Islet of Langerhans (tissue), 1 donor: ENCODE results near the gene SMAD3.

ENCODE experiments used
- FAIRE-seq: peaks from one replicate; lab custom pipeline; 2011; peaks lifted over from hg19 to GRCh38; lab: Jason Lieb, UNC

The SMAD3 gene

DNA sequence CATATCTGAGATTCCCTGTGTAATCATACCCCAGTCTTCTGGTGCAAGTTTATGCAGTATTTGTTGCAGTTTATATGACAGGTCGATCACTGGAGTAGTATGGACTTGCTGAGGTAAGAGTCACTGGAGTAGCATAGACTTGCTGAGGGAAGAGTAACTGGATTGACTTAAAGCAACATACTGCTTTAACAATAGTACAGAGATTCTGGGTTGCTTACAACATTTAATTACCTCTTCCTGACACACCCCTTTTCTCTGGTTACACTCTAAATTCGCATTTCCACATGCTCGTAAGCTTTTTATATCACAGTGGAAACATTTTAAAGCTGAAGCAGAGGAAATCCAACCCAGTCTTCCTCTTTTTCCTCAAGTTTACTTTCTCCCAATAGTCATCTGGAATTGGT is 177.3 kb downstream of the SMAD3 start:
- no peak for FAIRE-seq
